Measurements from ENCODE around the gene ESRRG.
"Not testable (repeated sequence)": the region's sequence is repeated elsewhere in the genome, so short reads cannot be mapped to it uniquely, and the experiment has no call there.

DNA sequence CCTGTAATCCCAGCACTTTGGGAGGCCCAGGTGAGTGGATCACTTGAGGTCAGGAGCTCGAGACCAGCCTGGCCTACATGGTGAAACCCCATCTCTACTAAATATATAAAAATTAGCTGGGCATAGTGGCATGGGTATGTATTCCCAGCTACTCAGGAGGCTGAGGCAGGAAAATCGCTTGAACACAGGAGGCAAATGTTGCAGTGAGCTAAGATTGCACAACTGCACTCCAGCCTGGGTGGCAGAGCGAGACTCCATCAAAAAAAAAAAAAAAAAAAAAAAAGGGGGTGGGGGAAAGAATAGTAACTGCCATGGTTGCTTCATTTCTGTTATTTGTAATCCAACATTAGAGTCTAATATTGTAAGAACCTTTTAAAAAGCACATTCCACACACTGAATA is 193.4 kb downstream of the ESRRG start:
- TF ChIP-seq, protein P1, sequence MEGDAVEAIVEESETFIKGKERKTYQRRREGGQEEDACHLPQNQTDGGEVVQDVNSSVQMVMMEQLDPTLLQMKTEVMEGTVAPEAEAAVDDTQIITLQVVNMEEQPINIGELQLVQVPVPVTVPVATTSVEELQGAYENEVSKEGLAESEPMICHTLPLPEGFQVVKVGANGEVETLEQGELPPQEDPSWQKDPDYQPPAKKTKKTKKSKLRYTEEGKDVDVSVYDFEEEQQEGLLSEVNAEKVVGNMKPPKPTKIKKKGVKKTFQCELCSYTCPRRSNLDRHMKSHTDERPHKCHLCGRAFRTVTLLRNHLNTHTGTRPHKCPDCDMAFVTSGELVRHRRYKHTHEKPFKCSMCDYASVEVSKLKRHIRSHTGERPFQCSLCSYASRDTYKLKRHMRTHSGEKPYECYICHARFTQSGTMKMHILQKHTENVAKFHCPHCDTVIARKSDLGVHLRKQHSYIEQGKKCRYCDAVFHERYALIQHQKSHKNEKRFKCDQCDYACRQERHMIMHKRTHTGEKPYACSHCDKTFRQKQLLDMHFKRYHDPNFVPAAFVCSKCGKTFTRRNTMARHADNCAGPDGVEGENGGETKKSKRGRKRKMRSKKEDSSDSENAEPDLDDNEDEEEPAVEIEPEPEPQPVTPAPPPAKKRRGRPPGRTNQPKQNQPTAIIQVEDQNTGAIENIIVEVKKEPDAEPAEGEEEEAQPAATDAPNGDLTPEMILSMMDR (conservative IDR thresholded peaks at IDR 0.05; ENCODE audit: low read depth in 2 of 2), result not testable (repeated sequence)
- TF ChIP-seq POLR2AphosphoS5 (IDR thresholded peaks at IDR 0.05; ENCODE audit: low read depth); JUNB (IDR thresholded peaks at IDR 0.05; ENCODE audit: unreplicated experiment); EZH2 (IDR thresholded peaks at IDR 0.05; ENCODE audit: low read depth, unreplicated experiment); CREB1 (CRISPR knock-in tag; IDR thresholded peaks at IDR 0.05; ENCODE audit: low read depth); EZH2phosphoT487 (IDR thresholded peaks at IDR 0.05; ENCODE audit: unreplicated experiment); ZNF114 (CRISPR knock-in tag; IDR thresholded peaks at IDR 0.05); NANOG (IDR thresholded peaks at IDR 0.05; ENCODE audit: borderline replicate concordance); STAT1 (IDR thresholded peaks at IDR 0.05; ENCODE audit: unreplicated experiment); ZNF331 (CRISPR knock-in tag; IDR thresholded peaks at IDR 0.05; ENCODE audit: low read depth): not testable (repeated sequence)
- TF ChIP-seq, protein P2, sequence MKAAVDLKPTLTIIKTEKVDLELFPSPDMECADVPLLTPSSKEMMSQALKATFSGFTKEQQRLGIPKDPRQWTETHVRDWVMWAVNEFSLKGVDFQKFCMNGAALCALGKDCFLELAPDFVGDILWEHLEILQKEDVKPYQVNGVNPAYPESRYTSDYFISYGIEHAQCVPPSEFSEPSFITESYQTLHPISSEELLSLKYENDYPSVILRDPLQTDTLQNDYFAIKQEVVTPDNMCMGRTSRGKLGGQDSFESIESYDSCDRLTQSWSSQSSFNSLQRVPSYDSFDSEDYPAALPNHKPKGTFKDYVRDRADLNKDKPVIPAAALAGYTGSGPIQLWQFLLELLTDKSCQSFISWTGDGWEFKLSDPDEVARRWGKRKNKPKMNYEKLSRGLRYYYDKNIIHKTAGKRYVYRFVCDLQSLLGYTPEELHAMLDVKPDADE (IDR thresholded peaks at IDR 0.05), result not testable (repeated sequence)
- TF ChIP-seq, protein P3, sequence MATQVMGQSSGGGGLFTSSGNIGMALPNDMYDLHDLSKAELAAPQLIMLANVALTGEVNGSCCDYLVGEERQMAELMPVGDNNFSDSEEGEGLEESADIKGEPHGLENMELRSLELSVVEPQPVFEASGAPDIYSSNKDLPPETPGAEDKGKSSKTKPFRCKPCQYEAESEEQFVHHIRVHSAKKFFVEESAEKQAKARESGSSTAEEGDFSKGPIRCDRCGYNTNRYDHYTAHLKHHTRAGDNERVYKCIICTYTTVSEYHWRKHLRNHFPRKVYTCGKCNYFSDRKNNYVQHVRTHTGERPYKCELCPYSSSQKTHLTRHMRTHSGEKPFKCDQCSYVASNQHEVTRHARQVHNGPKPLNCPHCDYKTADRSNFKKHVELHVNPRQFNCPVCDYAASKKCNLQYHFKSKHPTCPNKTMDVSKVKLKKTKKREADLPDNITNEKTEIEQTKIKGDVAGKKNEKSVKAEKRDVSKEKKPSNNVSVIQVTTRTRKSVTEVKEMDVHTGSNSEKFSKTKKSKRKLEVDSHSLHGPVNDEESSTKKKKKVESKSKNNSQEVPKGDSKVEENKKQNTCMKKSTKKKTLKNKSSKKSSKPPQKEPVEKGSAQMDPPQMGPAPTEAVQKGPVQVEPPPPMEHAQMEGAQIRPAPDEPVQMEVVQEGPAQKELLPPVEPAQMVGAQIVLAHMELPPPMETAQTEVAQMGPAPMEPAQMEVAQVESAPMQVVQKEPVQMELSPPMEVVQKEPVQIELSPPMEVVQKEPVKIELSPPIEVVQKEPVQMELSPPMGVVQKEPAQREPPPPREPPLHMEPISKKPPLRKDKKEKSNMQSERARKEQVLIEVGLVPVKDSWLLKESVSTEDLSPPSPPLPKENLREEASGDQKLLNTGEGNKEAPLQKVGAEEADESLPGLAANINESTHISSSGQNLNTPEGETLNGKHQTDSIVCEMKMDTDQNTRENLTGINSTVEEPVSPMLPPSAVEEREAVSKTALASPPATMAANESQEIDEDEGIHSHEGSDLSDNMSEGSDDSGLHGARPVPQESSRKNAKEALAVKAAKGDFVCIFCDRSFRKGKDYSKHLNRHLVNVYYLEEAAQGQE (IDR thresholded peaks at IDR 0.05; ENCODE audit: unreplicated experiment), result not testable (repeated sequence)
- TF ChIP-seq, protein P4, sequence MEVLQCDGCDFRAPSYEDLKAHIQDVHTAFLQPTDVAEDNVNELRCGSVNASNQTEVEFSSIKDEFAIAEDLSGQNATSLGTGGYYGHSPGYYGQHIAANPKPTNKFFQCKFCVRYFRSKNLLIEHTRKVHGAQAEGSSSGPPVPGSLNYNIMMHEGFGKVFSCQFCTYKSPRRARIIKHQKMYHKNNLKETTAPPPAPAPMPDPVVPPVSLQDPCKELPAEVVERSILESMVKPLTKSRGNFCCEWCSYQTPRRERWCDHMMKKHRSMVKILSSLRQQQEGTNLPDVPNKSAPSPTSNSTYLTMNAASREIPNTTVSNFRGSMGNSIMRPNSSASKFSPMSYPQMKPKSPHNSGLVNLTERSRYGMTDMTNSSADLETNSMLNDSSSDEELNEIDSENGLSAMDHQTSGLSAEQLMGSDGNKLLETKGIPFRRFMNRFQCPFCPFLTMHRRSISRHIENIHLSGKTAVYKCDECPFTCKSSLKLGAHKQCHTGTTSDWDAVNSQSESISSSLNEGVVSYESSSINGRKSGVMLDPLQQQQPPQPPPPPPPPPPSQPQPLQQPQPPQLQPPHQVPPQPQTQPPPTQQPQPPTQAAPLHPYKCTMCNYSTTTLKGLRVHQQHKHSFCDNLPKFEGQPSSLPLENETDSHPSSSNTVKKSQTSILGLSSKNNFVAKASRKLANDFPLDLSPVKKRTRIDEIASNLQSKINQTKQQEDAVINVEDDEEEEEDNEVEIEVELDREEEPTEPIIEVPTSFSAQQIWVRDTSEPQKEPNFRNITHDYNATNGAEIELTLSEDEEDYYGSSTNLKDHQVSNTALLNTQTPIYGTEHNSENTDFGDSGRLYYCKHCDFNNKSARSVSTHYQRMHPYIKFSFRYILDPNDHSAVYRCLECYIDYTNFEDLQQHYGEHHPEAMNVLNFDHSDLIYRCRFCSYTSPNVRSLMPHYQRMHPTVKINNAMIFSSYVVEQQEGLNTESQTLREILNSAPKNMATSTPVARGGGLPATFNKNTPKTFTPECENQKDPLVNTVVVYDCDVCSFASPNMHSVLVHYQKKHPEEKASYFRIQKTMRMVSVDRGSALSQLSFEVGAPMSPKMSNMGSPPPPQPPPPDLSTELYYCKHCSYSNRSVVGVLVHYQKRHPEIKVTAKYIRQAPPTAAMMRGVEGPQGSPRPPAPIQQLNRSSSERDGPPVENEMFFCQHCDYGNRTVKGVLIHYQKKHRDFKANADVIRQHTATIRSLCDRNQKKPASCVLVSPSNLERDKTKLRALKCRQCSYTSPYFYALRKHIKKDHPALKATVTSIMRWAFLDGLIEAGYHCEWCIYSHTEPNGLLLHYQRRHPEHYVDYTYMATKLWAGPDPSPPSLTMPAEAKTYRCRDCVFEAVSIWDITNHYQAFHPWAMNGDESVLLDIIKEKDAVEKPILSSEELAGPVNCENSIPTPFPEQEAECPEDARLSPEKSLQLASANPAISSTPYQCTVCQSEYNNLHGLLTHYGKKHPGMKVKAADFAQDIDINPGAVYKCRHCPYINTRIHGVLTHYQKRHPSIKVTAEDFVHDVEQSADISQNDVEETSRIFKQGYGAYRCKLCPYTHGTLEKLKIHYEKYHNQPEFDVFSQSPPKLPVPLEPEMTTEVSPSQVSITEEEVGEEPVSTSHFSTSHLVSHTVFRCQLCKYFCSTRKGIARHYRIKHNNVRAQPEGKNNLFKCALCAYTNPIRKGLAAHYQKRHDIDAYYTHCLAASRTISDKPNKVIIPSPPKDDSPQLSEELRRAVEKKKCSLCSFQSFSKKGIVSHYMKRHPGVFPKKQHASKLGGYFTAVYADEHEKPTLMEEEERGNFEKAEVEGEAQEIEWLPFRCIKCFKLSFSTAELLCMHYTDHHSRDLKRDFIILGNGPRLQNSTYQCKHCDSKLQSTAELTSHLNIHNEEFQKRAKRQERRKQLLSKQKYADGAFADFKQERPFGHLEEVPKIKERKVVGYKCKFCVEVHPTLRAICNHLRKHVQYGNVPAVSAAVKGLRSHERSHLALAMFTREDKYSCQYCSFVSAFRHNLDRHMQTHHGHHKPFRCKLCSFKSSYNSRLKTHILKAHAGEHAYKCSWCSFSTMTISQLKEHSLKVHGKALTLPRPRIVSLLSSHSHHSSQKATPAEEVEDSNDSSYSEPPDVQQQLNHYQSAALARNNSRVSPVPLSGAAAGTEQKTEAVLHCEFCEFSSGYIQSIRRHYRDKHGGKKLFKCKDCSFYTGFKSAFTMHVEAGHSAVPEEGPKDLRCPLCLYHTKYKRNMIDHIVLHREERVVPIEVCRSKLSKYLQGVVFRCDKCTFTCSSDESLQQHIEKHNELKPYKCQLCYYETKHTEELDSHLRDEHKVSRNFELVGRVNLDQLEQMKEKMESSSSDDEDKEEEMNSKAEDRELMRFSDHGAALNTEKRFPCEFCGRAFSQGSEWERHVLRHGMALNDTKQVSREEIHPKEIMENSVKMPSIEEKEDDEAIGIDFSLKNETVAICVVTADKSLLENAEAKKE (CRISPR knock-in tag; IDR thresholded peaks at IDR 0.05), result not testable (repeated sequence)

Data from GM23338 (cell line).